Measurements from ENCODE around the gene PLAU. TPM values are rescaled to one million over a fixed set of nuclear protein-coding genes. Genes with fewer than 3 reads are reported as not detected.

PLAU gene
- total and polyA plus RNA-seq, 9 of the 15 experiments (the other 6 are each of a cell fraction or from before 2014, with no cell fraction given): 2.1 to 16.9 (median 3.3) TPM

DNA sequence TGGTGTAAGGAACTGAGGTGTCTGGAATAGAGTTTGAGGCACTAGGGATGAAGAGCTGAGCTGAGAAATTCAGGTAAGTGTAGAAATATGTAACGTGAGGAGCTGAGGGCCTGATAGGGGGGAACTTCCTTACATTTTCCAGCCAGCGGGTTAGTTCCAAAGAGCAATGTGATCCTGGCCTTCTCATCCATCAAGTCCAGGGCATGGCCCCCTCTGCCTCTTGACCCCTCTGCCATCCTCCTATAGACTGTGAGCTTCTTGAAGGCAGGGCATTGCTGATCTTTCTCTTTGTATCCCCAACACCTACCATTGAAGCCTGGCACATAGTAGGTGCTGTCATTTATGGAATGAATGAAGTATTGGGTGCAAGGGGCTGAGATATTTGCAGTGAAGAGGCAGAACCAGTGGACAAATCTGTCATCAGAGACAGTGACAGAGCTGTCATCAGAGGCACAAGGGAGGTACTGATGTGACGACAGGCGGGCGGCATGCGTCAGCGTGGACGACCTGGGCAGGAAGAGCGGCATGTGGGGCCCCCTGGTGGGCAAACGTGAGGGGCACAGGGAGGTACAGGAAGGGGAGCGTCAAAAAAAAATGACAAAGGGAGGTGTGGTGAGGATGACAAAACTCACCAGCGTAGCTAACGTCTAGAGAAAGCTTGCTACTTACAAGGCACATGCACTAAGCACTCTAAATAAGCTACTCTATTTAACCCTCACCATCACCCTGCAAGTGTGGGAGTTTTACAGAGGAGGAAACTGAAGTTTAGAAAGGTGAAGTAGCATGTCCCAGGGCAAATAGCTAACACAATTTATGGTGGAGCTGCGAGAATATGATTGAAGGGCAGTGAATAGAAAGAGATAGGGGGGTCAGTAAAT, 31.4 kb upstream of the PLAU start (continued):
- TF ChIP-seq CUX1 (CRISPR knock-in tag; IDR thresholded peaks at IDR 0.05) (no peak), ATF1 (CRISPR knock-in tag; IDR thresholded peaks at IDR 0.05) (peak; percentile 33; the same call in 1 of the 2 replicates), ATF1 (tag; IDR thresholded peaks at IDR 0.05) (peak; percentile 98), STAG1 (CRISPR knock-in tag; IDR thresholded peaks at IDR 0.05; ENCODE audit: borderline replicate concordance) (peak; percentile 97), SNRNP70 (optimal IDR thresholded peaks at IDR 0.05; ENCODE audit: low read depth, low read length) (no peak), MYC (IDR thresholded peaks at IDR 0.05; ENCODE audit: low read depth, low read length) (peak; percentile 94), MYC (CRISPR knock-in tag; IDR thresholded peaks at IDR 0.05; ENCODE audit: borderline replicate concordance, low read depth) (no peak), ATF4 (CRISPR knock-in tag; IDR thresholded peaks at IDR 0.05) (no peak; the same call in 1 of the 2 replicates), ARHGAP35 (IDR thresholded peaks at IDR 0.05; ENCODE audit: partially characterized antibody) (peak; percentile 10), MITF (IDR thresholded peaks at IDR 0.05) (0 out of 2 replicates have a peak, but pooled peaks have one; percentile 5), ZNF431 (CRISPR knock-in tag; IDR thresholded peaks at IDR 0.05) (no peak), ESRRA (IDR thresholded peaks at IDR 0.05; ENCODE audit: borderline replicate concordance, low read depth) (no peak; the same call in 1 of the 2 replicates), SRSF7 (optimal IDR thresholded peaks at IDR 0.05; ENCODE audit: low read depth, low read length) (no peak), U2AF2 (optimal IDR thresholded peaks at IDR 0.05; ENCODE audit: low read depth, low read length) (no peak)
- TF ChIP-seq, protein P1, sequence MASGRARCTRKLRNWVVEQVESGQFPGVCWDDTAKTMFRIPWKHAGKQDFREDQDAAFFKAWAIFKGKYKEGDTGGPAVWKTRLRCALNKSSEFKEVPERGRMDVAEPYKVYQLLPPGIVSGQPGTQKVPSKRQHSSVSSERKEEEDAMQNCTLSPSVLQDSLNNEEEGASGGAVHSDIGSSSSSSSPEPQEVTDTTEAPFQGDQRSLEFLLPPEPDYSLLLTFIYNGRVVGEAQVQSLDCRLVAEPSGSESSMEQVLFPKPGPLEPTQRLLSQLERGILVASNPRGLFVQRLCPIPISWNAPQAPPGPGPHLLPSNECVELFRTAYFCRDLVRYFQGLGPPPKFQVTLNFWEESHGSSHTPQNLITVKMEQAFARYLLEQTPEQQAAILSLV (tag; IDR thresholded peaks at IDR 0.05): no peak
- TF ChIP-seq, protein P2, sequence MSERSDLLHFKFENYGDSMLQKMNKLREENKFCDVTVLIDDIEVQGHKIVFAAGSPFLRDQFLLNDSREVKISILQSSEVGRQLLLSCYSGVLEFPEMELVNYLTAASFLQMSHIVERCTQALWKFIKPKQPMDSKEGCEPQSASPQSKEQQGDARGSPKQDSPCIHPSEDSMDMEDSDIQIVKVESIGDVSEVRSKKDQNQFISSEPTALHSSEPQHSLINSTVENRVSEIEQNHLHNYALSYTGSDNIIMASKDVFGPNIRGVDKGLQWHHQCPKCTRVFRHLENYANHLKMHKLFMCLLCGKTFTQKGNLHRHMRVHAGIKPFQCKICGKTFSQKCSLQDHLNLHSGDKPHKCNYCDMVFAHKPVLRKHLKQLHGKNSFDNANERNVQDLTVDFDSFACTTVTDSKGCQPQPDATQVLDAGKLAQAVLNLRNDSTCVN (CRISPR knock-in tag; IDR thresholded peaks at IDR 0.05): no peak

Data from K562 (cell line).